Neural progenitor cell (in vitro differentiated cells): ENCODE measurements around the gene YTHDF1. TPM values are rescaled to one million over a fixed set of nuclear protein-coding genes. Genes with fewer than 3 reads are reported as not detected.

Experiments used
- DNase-seq: peaks from one replicate; pipeline ENCODE4 v3.0.0-alpha.2; 2016; ENCODE audit warnings: low spot score
- H2AFZ ChIP-seq: fragments of 200-600 bp; sonication (generic); replicated peaks from 2 replicates; pipeline ENCODE4 v1.6.1; 2016; ENCODE audit warnings: antibody characterized with exemption
- H3F3A ChIP-seq: fragments of 200-600 bp; sonication (generic); 2 replicates; pipeline ENCODE4 v1.6.1; 2016; ENCODE audit warnings: antibody characterized with exemption, low read depth
- H3K27ac ChIP-seq: fragments of 200-600 bp; sonication (generic); 2 replicates; pipeline ENCODE4 v1.5.1; 2016; ENCODE audit warnings: mild to moderate bottlenecking
- H3K27me3 ChIP-seq: fragments of 200-600 bp; sonication (generic); 2 replicates; pipeline ENCODE4 v1.6.1; 2016; ENCODE audit warnings: mild to moderate bottlenecking, moderate library complexity
- H3K36me3 ChIP-seq: fragments of 200-600 bp; sonication (generic); 2 replicates; pipeline ENCODE4 v1.5.1; 2016
- H3K4me1 ChIP-seq: fragments of 200-600 bp; sonication (generic); 2 replicates; pipeline ENCODE4 v1.6.1; 2016; ENCODE audit warnings: mixed run types
- H3K4me2 ChIP-seq: fragments of 200-600 bp; sonication (generic); 2 replicates; pipeline ENCODE4 v1.6.1; 2016
- H3K4me3 ChIP-seq: fragments of 200-600 bp; sonication (generic); 2 replicates; pipeline ENCODE4 v1.5.1; 2016
- H3K79me2 ChIP-seq: fragments of 200-600 bp; sonication (generic); 2 replicates; pipeline ENCODE4 v1.6.1; 2016; ENCODE audit warnings: low read depth
- H3K9ac ChIP-seq: fragments of 200-600 bp; sonication (generic); 2 replicates; pipeline ENCODE4 v1.6.1; 2016
- H3K9me3 ChIP-seq: fragments of 200-600 bp; sonication (generic); 2 replicates; pipeline ENCODE4 v1.5.1; 2016; ENCODE audit warnings: low read depth
- H4K20me1 ChIP-seq: fragments of 200-600 bp; sonication (generic); 2 replicates; pipeline ENCODE4 v1.6.1; 2016; ENCODE audit warnings: low read depth
- H3K27ac Mint-ChIP-seq: 3 replicates; pipeline ENCODE4 v1.8.0; 2021; ENCODE audit warnings: mixed read lengths
- H3K27me3 Mint-ChIP-seq: 2 replicates; pipeline ENCODE4 v1.8.0; 2022; ENCODE audit warnings: low read depth, mild to moderate bottlenecking, inconsistent platforms, moderate library complexity, mixed read lengths; ENCODE audit not compliant: insufficient read depth
- H3K36me3 Mint-ChIP-seq: 3 replicates; pipeline ENCODE4 v1.8.0; 2021; ENCODE audit warnings: mixed read lengths
- H3K4me1 Mint-ChIP-seq: 3 replicates; pipeline ENCODE4 v1.8.0; 2021; ENCODE audit warnings: mixed read lengths
- H3K4me3 Mint-ChIP-seq: 3 replicates; pipeline ENCODE4 v1.8.0; 2021; ENCODE audit warnings: mild to moderate bottlenecking, moderate library complexity, mixed read lengths
- H3K9me3 Mint-ChIP-seq: 3 replicates; pipeline ENCODE4 v1.8.0; 2020; ENCODE audit warnings: mixed read lengths
- EZH2 ChIP-seq: fragments of 200-600 bp; sonication (generic); IDR thresholded peaks from 2 replicates; pipeline ENCODE4 v1.6.1; 2017; ENCODE audit warnings: antibody characterized with exemption, mild to moderate bottlenecking, moderate library complexity
- EZH2phosphoT487 ChIP-seq: fragments of 200-600 bp; sonication (generic); IDR thresholded peaks from 2 replicates; pipeline ENCODE4 v1.6.1; 2017; ENCODE audit warnings: antibody characterized with exemption
- total RNA-seq: library from RNA; depleted of rRNA; stranded (reverse); fragments of >200 nt; gene quantifications from 2 replicates; pipeline ENCODE4 v1.2.3, GENCODE V29; 2015; ENCODE audit warnings: low replicate concordance
- TF ChIP-seq, protein P1 (sequence below): fragments of 200-600 bp; sonication (generic); IDR thresholded peaks from 2 replicates; pipeline ENCODE4 v1.5.1; 2017; ENCODE audit warnings: antibody characterized with exemption, mild to moderate bottlenecking

Gene YTHDF1
- total RNA-seq, 1 donor from 2014 or later: 28.1 TPM

DNA sequence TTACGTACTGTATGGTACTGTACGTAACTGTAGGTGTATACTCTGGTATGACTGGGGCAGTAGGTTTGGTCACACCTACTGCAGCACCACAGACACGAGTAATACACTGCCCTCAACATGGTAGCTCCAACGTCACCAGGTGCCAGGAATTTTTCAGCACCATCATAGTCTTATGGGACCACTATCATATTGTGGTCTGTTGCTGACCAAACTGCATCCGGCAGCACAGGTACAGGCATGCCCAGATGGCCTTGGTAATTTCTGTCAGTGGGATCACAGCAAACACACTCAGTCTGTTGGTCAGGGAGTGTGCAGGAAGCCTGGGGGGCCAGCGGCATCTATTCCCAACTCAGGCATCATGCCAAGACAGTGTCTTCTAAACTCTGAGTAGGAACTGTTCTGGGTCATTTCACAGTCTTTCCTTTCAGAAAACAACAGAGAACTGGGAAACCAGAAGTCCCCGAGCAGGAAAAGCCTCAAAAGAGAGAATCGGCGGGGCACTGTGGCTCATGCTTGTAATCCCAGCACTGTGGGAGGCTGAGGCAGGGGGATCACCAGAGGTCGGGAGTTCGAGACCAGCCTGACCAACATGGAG lies 5.8 kb downstream of the YTHDF1 start:
- H3K79me2 ChIP-seq: peaks cover 97% of the 10 kb centered on the region
- Mint-ChIP-seq H3K27ac (no peak overlapping the region), H3K27me3 (no peaks in the 10 kb centered on the region), H3K4me1 (peaks cover 31% of the 10 kb centered on the region), H3K9me3 (no peaks in the 10 kb centered on the region), H3K36me3 (peaks cover 30% of the 10 kb centered on the region), H3K4me3 (no peak overlapping the region)
- H3K9me3 ChIP-seq: no peaks in the 10 kb centered on the region
- no peak for DNase-seq
- H3F3A ChIP-seq: peaks cover 4% of the 10 kb centered on the region
- H3K27ac ChIP-seq: no peak overlapping the region
- no peaks in the 10 kb centered on the region for H3K27me3 ChIP-seq
- H3K9ac ChIP-seq: no peak overlapping the region
- no peak overlapping the region for H3K4me3 ChIP-seq
- peaks cover 99% of the 10 kb centered on the region for H4K20me1 ChIP-seq
- TF ChIP-seq EZH2: no peak
- peaks cover 3% of the 10 kb centered on the region for H3K4me1 ChIP-seq
- peaks cover 6% of the 10 kb centered on the region for H3K36me3 ChIP-seq
- H2AFZ ChIP-seq: no peak overlapping the region
- no peak overlapping the region for H3K4me2 ChIP-seq

DNA sequence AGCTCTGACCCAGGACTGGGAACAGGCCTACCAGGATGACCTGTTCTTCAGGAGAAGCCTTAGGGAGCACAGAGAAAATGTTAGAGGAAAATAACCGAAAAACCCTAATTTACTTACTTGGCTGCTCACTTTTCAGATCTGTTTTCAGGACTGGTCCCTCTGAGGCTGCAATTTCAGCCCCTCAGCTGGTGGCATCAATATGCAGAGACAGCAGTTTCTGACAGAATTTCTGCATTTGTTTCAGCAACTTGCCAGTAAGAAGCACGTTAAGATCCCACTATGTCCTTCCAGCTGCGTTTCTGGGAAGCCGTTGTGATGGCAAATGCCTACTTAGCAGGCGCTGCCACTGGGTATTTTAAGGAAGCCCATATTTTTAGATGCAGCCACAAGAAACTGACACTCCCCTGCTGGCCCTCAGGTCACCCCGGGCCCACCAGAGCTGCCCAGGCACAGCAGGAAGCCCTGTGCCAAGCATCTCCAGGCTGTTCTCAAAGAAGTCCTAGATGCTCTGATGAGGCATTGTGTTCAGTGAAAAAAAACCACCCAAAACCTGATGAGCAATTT lies 7.5 kb downstream of the YTHDF1 start:
- no peak overlapping the region for H3K4me2 ChIP-seq
- TF ChIP-seq, protein P1, sequence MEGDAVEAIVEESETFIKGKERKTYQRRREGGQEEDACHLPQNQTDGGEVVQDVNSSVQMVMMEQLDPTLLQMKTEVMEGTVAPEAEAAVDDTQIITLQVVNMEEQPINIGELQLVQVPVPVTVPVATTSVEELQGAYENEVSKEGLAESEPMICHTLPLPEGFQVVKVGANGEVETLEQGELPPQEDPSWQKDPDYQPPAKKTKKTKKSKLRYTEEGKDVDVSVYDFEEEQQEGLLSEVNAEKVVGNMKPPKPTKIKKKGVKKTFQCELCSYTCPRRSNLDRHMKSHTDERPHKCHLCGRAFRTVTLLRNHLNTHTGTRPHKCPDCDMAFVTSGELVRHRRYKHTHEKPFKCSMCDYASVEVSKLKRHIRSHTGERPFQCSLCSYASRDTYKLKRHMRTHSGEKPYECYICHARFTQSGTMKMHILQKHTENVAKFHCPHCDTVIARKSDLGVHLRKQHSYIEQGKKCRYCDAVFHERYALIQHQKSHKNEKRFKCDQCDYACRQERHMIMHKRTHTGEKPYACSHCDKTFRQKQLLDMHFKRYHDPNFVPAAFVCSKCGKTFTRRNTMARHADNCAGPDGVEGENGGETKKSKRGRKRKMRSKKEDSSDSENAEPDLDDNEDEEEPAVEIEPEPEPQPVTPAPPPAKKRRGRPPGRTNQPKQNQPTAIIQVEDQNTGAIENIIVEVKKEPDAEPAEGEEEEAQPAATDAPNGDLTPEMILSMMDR: no peak
- TF ChIP-seq EZH2: no peak
- no peak for TF ChIP-seq EZH2phosphoT487
- H2AFZ ChIP-seq: no peak overlapping the region
- no peak overlapping the region for H3K4me3 ChIP-seq
- H3K36me3 Mint-ChIP-seq: peaks cover 23% of the 10 kb centered on the region
- H3F3A ChIP-seq: no peaks in the 10 kb centered on the region
- no peak overlapping the region for H3K27ac Mint-ChIP-seq
- H3K9me3 Mint-ChIP-seq: no peaks in the 10 kb centered on the region
- no peaks in the 10 kb centered on the region for H3K36me3 ChIP-seq
- no peak for DNase-seq
- H3K9ac ChIP-seq: no peak overlapping the region
- H4K20me1 ChIP-seq: peaks cover 97% of the 10 kb centered on the region
- H3K4me3 Mint-ChIP-seq: no peak overlapping the region
- no peak overlapping the region for H3K27ac ChIP-seq
- H3K4me1 Mint-ChIP-seq: peaks cover 14% of the 10 kb centered on the region
- peaks cover 96% of the 10 kb centered on the region for H3K79me2 ChIP-seq
- H3K4me1 ChIP-seq: no peaks in the 10 kb centered on the region
- H3K9me3 ChIP-seq: no peaks in the 10 kb centered on the region
- no peaks in the 10 kb centered on the region for H3K27me3 ChIP-seq
- no peaks in the 10 kb centered on the region for H3K27me3 Mint-ChIP-seq

DNA sequence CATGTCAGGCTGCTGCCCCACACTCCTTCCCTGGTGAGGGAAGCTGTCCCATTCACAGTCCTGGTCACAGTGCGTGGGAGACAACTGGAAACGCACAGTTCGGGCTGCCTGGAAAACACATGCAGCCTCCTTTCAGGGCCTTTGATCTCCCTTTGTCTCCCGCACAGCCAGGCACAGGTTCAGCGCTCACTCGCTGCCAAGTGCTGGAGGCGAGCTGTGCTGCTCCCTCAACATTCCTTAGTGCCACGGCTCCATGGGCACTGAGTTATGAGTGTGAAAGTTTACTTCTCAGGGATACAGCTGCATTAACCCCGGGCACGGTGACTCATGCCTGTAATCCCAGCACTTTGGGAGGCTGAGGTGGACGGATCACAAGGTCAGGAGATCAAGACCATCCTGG lies 9.1 kb downstream of the YTHDF1 start:
- H3K27ac ChIP-seq: no peak overlapping the region
- TF ChIP-seq EZH2 (no peak), EZH2phosphoT487 (no peak)
- TF ChIP-seq, protein P1: no peak
- H3K27me3 Mint-ChIP-seq: no peaks in the 10 kb centered on the region
- H4K20me1 ChIP-seq: peaks cover 97% of the 10 kb centered on the region
- H3K36me3 ChIP-seq: no peaks in the 10 kb centered on the region
- H2AFZ ChIP-seq: no peak overlapping the region
- peaks cover 16% of the 10 kb centered on the region for H3K36me3 Mint-ChIP-seq
- peaks cover 8% of the 10 kb centered on the region for H3K4me1 Mint-ChIP-seq
- no peak overlapping the region for H3K4me2 ChIP-seq
- no peaks in the 10 kb centered on the region for H3K27me3 ChIP-seq
- no peaks in the 10 kb centered on the region for H3K9me3 ChIP-seq
- H3K9ac ChIP-seq: no peak overlapping the region
- H3K79me2 ChIP-seq: peaks cover 95% of the 10 kb centered on the region
- DNase-seq: no peak
- H3K4me1 ChIP-seq: no peaks in the 10 kb centered on the region
- no peaks in the 10 kb centered on the region for H3F3A ChIP-seq
- no peak overlapping the region for H3K27ac Mint-ChIP-seq
- no peak overlapping the region for H3K4me3 ChIP-seq
- no peak overlapping the region for H3K4me3 Mint-ChIP-seq
- H3K9me3 Mint-ChIP-seq: no peaks in the 10 kb centered on the region

DNA sequence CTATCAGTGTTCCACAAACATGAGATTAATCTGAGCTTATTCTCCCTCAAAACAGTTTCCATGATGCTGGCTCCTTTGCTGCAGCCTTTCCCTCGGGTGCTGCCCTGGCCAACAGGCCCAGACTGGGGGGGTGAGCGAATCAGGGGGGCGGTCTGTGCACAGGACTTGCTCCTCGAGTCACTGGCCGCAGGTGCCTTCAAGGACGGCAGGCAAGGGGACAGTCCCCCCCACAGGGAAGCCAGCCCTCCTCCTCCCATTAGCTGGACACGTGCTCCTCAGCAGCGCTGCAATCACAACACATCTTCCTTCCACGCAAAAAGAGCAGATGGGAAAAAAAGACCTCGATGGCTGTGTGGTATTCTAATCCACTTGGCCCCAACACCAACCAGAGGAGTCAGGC lies 10.0 kb downstream of the YTHDF1 start:
- Mint-ChIP-seq H3K9me3 (no peaks in the 10 kb centered on the region), H3K36me3 (peaks cover 23% of the 10 kb centered on the region), H3K27me3 (no peaks in the 10 kb centered on the region), H3K27ac (no peak overlapping the region), H3K4me1 (peaks cover 8% of the 10 kb centered on the region), H3K4me3 (no peak overlapping the region)
- Histone ChIP-seq H3K27ac (no peak overlapping the region), H3K4me2 (no peak overlapping the region), H2AFZ (no peak overlapping the region), H3K27me3 (no peaks in the 10 kb centered on the region), H3K36me3 (no peaks in the 10 kb centered on the region), H3K4me1 (no peaks in the 10 kb centered on the region), H3K9me3 (no peaks in the 10 kb centered on the region), H4K20me1 (peaks cover 97% of the 10 kb centered on the region), H3K4me3 (no peak overlapping the region), H3K79me2 (peaks cover 95% of the 10 kb centered on the region), H3F3A (no peaks in the 10 kb centered on the region), H3K9ac (no peak overlapping the region)
- TF ChIP-seq EZH2phosphoT487 (no peak), EZH2 (no peak)
- TF ChIP-seq, protein P1: no peak
- DNase-seq: no peak
